AG04450 (cell line): ENCODE measurements around the gene RNF213. TPM values are rescaled to one million over a fixed set of nuclear protein-coding genes. Genes with fewer than 3 reads are reported as not detected.

Source experiments
- CTCF ChIA-PET: fragments of 300-600, 350-600 bp; formaldehyde crosslinking; extraction: SDS; loops from one replicate; lab custom pipeline; 2022; ENCODE audit warnings: antibody characterized with exemption, inconsistent platforms; lab: Charles Lee
- POLR2A ChIA-PET: fragments of 350-600 bp; formaldehyde crosslinking; extraction: SDS; loops from one replicate; lab custom pipeline; 2021; ENCODE audit warnings: antibody characterized with exemption, inconsistent platforms; lab: Yijun Ruan, JAX
- DNase-seq: peaks from one replicate; pipeline ENCODE4 v3.0.0-alpha.2; 2011; ENCODE audit warnings: low read depth, low spot score
- H3K27ac ChIP-seq: one replicate; pipeline ENCODE4 v1.5.1; 2012; ENCODE audit warnings: low read depth, low read length, control low read depth
- H3K27me3 ChIP-seq: one replicate; pipeline ENCODE4 v1.6.0; 2012; ENCODE audit warnings: low read length; ENCODE audit not compliant: control insufficient read depth, insufficient read depth
- H3K4me3 ChIP-seq: 2 replicates; pipeline ENCODE4 v1.5.1; 2011; ENCODE audit warnings: mild to moderate bottlenecking, low read depth, low read length, control low read depth
- H3K9me3 ChIP-seq: 2 replicates; pipeline ENCODE4 v1.5.1; 2012; ENCODE audit warnings: low read length; ENCODE audit not compliant: control insufficient read depth, insufficient read depth
- CTCF ChIP-seq: IDR thresholded peaks from 2 replicates; pipeline ENCODE4 v1.5.1; 2011; ENCODE audit warnings: low read depth, low read length, control low read depth, inconsistent platforms
- polyA plus RNA-seq: library from polyadenylated mRNA; depleted of rRNA; stranded (reverse); fragments of >200 nt; gene quantifications from 2 replicates; pipeline ENCODE4 v1.2.3, GENCODE V29; 2011

Gene RNF213
- polyA plus RNA-seq, 1 experiment, result 46.8 TPM

- POLR2A ChIA-PET, result interaction anchor here (1.0 to 1.1 kb wide), 2 partner anchors 12 to 16 kb away, joined by 3 to 7 read pairs; no protein-coding TSS in a partner anchor
- Histone ChIP-seq H3K9me3 (peaks cover 10% of the 10 kb centered on the region; the same call in 1 of the 2 replicates), H3K27me3 (peaks cover 6% of the 10 kb centered on the region), H3K4me3 (peak overlapping the region; percentile 99), H3K27ac (no peak overlapping the region)
- CTCF ChIA-PET, result interaction anchor here (0.7 to 0.9 kb wide), 2 partner anchors 11 to 697 kb away, joined by 3 to 7 read pairs; no protein-coding TSS in a partner anchor
- no peak for TF ChIP-seq CTCF
- no peak for DNase-seq
Measured at GRCh38 chr17:80416260-80416939, 155.7 kb downstream of the RNF213 start.

- POLR2A ChIA-PET, result no interaction called here
- CTCF ChIA-PET, result interaction anchor here (0.9 kb wide), 1 partner anchor 10 kb away, joined by 3 read pairs; no protein-coding TSS in a partner anchor
Measured at GRCh38 chr17:80416940-80417293, 156.3 kb downstream of the RNF213 start.

GRCh38 chr17:80418589-80418988 lies 157.9 kb downstream of the RNF213 start:
- H3K27ac ChIP-seq, result no peak overlapping the region
- no peak for TF ChIP-seq CTCF
- H3K4me3 ChIP-seq, result no peak overlapping the region
- H3K27me3 ChIP-seq, result peaks cover 3% of the 10 kb centered on the region
- DNase-seq, result no peak
- POLR2A ChIA-PET, result no interaction called here
- peaks cover 10% of the 10 kb centered on the region; the same call in 1 of the 2 replicates for H3K9me3 ChIP-seq
- CTCF ChIA-PET, result no interaction called here

More at GRCh38 chr17:80416940-80417293, 156.3 kb downstream of the RNF213 start:
- no peak overlapping the region for H3K4me3 ChIP-seq
- H3K9me3 ChIP-seq, result peaks cover 10% of the 10 kb centered on the region; the same call in 1 of the 2 replicates
- H3K27ac ChIP-seq, result no peak overlapping the region
- no peak for TF ChIP-seq CTCF
- peaks cover 6% of the 10 kb centered on the region for H3K27me3 ChIP-seq
- no peak for DNase-seq

- no peak overlapping the region for H3K4me3 ChIP-seq
- DNase-seq, result no peak
- H3K9me3 ChIP-seq, result peaks cover 10% of the 10 kb centered on the region; the same call in 1 of the 2 replicates
- POLR2A ChIA-PET, result no interaction called here
- CTCF ChIA-PET, result no interaction called here
- no peak for TF ChIP-seq CTCF
- no peaks in the 10 kb centered on the region for H3K27me3 ChIP-seq
- no peak overlapping the region for H3K27ac ChIP-seq
Measured at GRCh38 chr17:80419255-80419654, 158.6 kb downstream of the RNF213 start.

GRCh38 chr17:80421381-80422090 lies 160.9 kb downstream of the RNF213 start:
- DNase-seq, result no peak
- Histone ChIP-seq H3K4me3 (no peak overlapping the region), H3K27me3 (no peaks in the 10 kb centered on the region), H3K9me3 (no peaks in the 10 kb centered on the region; the same call in 1 of the 2 replicates), H3K27ac (no peak overlapping the region)
- POLR2A ChIA-PET, result no interaction called here
- no peak for TF ChIP-seq CTCF
- CTCF ChIA-PET, result no interaction called here
